Measurements from ENCODE around the gene DAGLB. TPM values are rescaled to one million over a fixed set of nuclear protein-coding genes. Genes with fewer than 3 reads are reported as not detected.

DAGLB gene
- total and polyA plus RNA-seq, 2 of the 4 experiments (the other 2 are of a cell fraction), result 23.4 to 33.5 TPM

DNA sequence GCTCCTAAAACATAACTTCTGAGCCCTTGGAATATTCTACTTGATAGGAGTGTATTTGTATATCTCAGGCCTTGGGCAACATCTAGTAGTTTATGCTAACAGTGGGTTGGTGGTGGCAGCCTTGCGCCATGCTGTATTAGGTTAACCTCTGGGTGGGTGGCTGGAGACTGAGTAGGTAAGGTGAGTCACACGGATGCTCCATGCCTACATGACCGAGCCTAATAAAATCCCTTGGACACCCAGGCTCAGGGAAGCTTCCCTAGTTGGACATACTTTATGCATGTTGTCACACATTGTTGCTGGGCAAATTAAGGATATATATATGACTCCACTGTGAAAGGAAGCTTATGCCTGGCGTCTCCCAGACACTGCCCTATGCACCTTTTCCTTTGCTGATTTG lies 6.0 kb upstream of the DAGLB start:
- H3K27me3 ChIP-seq (ENCODE audit: control insufficient read depth, insufficient read depth, low read length), result no peaks in the 10 kb centered on the region
- H3K9me3 ChIP-seq (ENCODE audit: control insufficient read depth, insufficient read depth, low read length), result no peaks in the 10 kb centered on the region
- TF ChIP-seq SMC3 (IDR thresholded peaks at IDR 0.05; ENCODE audit: low read depth, low read length) (no peak), FOS (IDR thresholded peaks at IDR 0.05; ENCODE audit: low read depth, low read length) (peak; percentile 72), RFX5 (IDR thresholded peaks at IDR 0.05; ENCODE audit: low read depth, low read length) (peak; percentile 82), BHLHE40 (IDR thresholded peaks at IDR 0.05; ENCODE audit: low read depth, low read length) (peak; percentile 47; the same call in 1 of the 2 replicates), RCOR1 (IDR thresholded peaks at IDR 0.05; ENCODE audit: insufficient replicate concordance, low read length) (peak; percentile 64), CEBPB (IDR thresholded peaks at IDR 0.05; ENCODE audit: low read depth, low read length) (peak; percentile 93)
- H4K20me1 ChIP-seq (ENCODE audit: insufficient read depth, low read length), result 0 out of 2 replicates have a peak, but pooled peaks cover 6% of the 10 kb centered on the region
- H4K8ac ChIP-seq (ENCODE audit: low read depth in 2 of 2, low read length in 2 of 2), result peak overlapping the region in 1 of 2 experiments; percentile 34; a peak in 2 of 4 replicates
- H2BK5ac ChIP-seq (ENCODE audit: low read depth, low read length, poor library complexity, severe bottlenecking), result peak overlapping the region; percentile 76
- peak overlapping the region; percentile 61 for H2BK120ac ChIP-seq (ENCODE audit: low read depth, low read length)
- no peak overlapping the region for H3K9ac ChIP-seq (ENCODE audit: low read depth, low read length)
- H3K79me1 ChIP-seq (ENCODE audit: low read depth in 1 of 2, low read length in 2 of 2), result no peaks in the 10 kb centered on the region; a peak in 1 of 4 replicates
- WGBS, 2 experiments (ENCODE audit: extremely low coverage in 2 of 2, insufficient read length in 1 of 2), result 42% methylated on average over 3 of the region's 4 CpGs; no CpG with 5 or more reads in 1 of the 2 experiments
- H3K14ac ChIP-seq (replicated peaks; ENCODE audit: low read depth, low read length), result peak overlapping the region; percentile 6; the same call in 1 of the 2 replicates
- H4K5ac ChIP-seq (ENCODE audit: low read depth, low read length), result peak overlapping the region; percentile 37; the same call in 1 of the 2 replicates
- peaks cover 14% of the 10 kb centered on the region; the same call in 1 of the 2 replicates for H3K9me1 ChIP-seq (ENCODE audit: insufficient read depth, low read length)
- H3K18ac ChIP-seq (ENCODE audit: low read depth, low read length), result peak overlapping the region; percentile 47; the same call in 1 of the 2 replicates
- H3K23ac ChIP-seq (ENCODE audit: low read depth, low read length), result no peak overlapping the region
- peak overlapping the region; percentile 7; the same call in 1 of the 2 replicates for H2BK20ac ChIP-seq (ENCODE audit: low read depth, low read length)
- H3K4ac ChIP-seq (ENCODE audit: low read depth, low read length), result peak overlapping the region; percentile 14; the same call in 1 of the 2 replicates
- POLR2A ChIA-PET (ENCODE audit: unreplicated experiment), result interaction anchor here (0.7 kb wide), 1 partner anchor 9 kb away, joined by 3 read pairs; no protein-coding TSS in a partner anchor
- peaks cover 6% of the 10 kb centered on the region for H3K4me1 ChIP-seq (ENCODE audit: control insufficient read depth, insufficient read depth, low read length)
- DNase-seq, result peak; percentile 93
- peak overlapping the region; percentile 28; the same call in 1 of the 2 replicates for H3K4me2 ChIP-seq (ENCODE audit: low read depth, low read length)
- no peak overlapping the region for H2AK9ac ChIP-seq (replicated peaks; ENCODE audit: low read depth, low read length, poor library complexity)
- ATAC-seq (ENCODE audit: low read depth), result peak; percentile 82
- H3K36me3 ChIP-seq (ENCODE audit: control insufficient read depth, insufficient read depth, low read length), result no peaks in the 10 kb centered on the region
- in situ Hi-C loops (cut with MboI; ENCODE audit: low sequenced_read_pairs) (no loop called here), intact Hi-C loops (cut with micrococcal nuclease) (no loop called here), dilution Hi-C loops (cut with HindIII; ENCODE audit: low sequenced_read_pairs, unreplicated experiment) (no loop called here)
- 0 out of 2 replicates have a peak overlapping the region, but pooled peaks have one; percentile 14 for H4K91ac ChIP-seq (ENCODE audit: insufficient read depth, low read depth, low read length)
- H2AK5ac ChIP-seq (ENCODE audit: low read depth, low read length), result no peak overlapping the region
- no TSS peak for BruUV-seq (replicated peaks)
- peak overlapping the region; percentile 7; the same call in 1 of the 2 replicates for H3K27ac ChIP-seq (ENCODE audit: insufficient read depth, low read length)
- H2AFZ ChIP-seq (replicated peaks; ENCODE audit: low read length, poor library complexity), result peak overlapping the region; percentile 11
- 0 out of 3 replicates have a peak overlapping the region, but pooled peaks have one; percentile 31 for H2BK15ac ChIP-seq (ENCODE audit: low read depth, low read length)
- CTCF ChIA-PET, result interaction anchor here (0.6 kb wide), 1 partner anchor 74 kb away, joined by 3 read pairs; no protein-coding TSS in a partner anchor
- H3K56ac ChIP-seq (ENCODE audit: extremely low read depth, insufficient read depth, low read length), result no peak overlapping the region
- no peak overlapping the region for H3K4me3 ChIP-seq (ENCODE audit: insufficient read depth, low read depth, low read length)

All from IMR-90 (cell line).